Esophagus squamous epithelium (tissue), 4 donors: ENCODE measurements around the gene CTSE.

ENCODE experiments used
- POLR2A ChIP-seq, 4 donors: fragments of 450-650 bp; IDR thresholded peaks; one replicate each; pipeline ENCODE4 v1.6.1; 2017; ENCODE audit warnings: antibody characterized with exemption in 4 of 4, mild to moderate bottlenecking in 4 of 4, moderate library complexity in 3 of 4
- TF ChIP-seq, protein P1 (sequence below), 6 experiments: fragments of 450-650 bp in 4 of 6; fragments of 200-600 bp in 2 of 6; sonication (generic) in 2 of 6; IDR thresholded peaks; one replicate each; pipeline ENCODE4 v1.5.1; 2016 to 2019; ENCODE audit warnings: antibody characterized with exemption in 6 of 6, mild to moderate bottlenecking in 4 of 6, moderate library complexity in 4 of 6

GRCh38 chr1:205981257-205981656 lies 42.4 kb downstream of the CTSE start:
- TF ChIP-seq, protein P1, sequence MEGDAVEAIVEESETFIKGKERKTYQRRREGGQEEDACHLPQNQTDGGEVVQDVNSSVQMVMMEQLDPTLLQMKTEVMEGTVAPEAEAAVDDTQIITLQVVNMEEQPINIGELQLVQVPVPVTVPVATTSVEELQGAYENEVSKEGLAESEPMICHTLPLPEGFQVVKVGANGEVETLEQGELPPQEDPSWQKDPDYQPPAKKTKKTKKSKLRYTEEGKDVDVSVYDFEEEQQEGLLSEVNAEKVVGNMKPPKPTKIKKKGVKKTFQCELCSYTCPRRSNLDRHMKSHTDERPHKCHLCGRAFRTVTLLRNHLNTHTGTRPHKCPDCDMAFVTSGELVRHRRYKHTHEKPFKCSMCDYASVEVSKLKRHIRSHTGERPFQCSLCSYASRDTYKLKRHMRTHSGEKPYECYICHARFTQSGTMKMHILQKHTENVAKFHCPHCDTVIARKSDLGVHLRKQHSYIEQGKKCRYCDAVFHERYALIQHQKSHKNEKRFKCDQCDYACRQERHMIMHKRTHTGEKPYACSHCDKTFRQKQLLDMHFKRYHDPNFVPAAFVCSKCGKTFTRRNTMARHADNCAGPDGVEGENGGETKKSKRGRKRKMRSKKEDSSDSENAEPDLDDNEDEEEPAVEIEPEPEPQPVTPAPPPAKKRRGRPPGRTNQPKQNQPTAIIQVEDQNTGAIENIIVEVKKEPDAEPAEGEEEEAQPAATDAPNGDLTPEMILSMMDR (IDR thresholded peaks at IDR 0.05), result no peak
- no peak for TF ChIP-seq POLR2A (IDR thresholded peaks at IDR 0.05)
